Lower lobe of right lung (tissue), 2 donors: ENCODE data around the gene MCUR1. TPM values are rescaled to one million over a fixed set of nuclear protein-coding genes. Genes with fewer than 3 reads are reported as not detected.
"Not testable (repeated sequence)": the region's sequence is repeated elsewhere in the genome, so short reads cannot be mapped to it uniquely, and the experiment has no call there.

ENCODE experiments used
- ATAC-seq, 2 donors: fragments of 200-7000 bp; cut with Tn5 transposase; one replicate each; pipeline ENCODE4 v1.9.1; 2020 to 2022; ENCODE audit warnings: mild to moderate bottlenecking in 2 of 2, moderate library complexity in 2 of 2
- DNase-seq: peaks from one replicate; pipeline ENCODE4 v3.0.0-alpha.2; 2020
- H3K27ac ChIP-seq: fragments of 200-600 bp; one replicate; pipeline ENCODE4 v1.8.0; 2022
- H3K27me3 ChIP-seq: fragments of 200-600 bp; one replicate; pipeline ENCODE4 v1.8.0; 2022; ENCODE audit warnings: low read depth
- H3K36me3 ChIP-seq: fragments of 200-600 bp; one replicate; pipeline ENCODE4 v1.8.0; 2022; ENCODE audit warnings: mild to moderate bottlenecking
- H3K4me1 ChIP-seq: fragments of 200-600 bp; one replicate; pipeline ENCODE4 v1.8.0; 2022
- H3K4me3 ChIP-seq: fragments of 200-600 bp; one replicate; pipeline ENCODE4 v1.8.0; 2022; ENCODE audit warnings: mild to moderate bottlenecking
- H3K9me3 ChIP-seq: fragments of 200-600 bp; one replicate; pipeline ENCODE4 v1.8.0; 2022
- CTCF ChIP-seq: fragments of 200-600 bp; IDR thresholded peaks from one replicate; pipeline ENCODE4 v1.8.0; 2022; ENCODE audit warnings: antibody characterized with exemption, mild to moderate bottlenecking
- intact Hi-C: fragments of 100-400 bp; cut with DNase I; formaldehyde crosslinking; loops from one replicate; pipeline ENCODE4 v1.11.0; 2022
- total RNA-seq: library from RNA; stranded (reverse); fragmentation: NEBNext Ultra II Directional; extraction: Animal tissue kit (Norgen Biotek cat#: 25700); gene quantifications from one replicate; pipeline ENCODE4 v1.2.1, GENCODE V29; 2021
- donor health status: DM: no; HTN: yes; CAD: no; lungs with severe emphysema.

The MCUR1 gene
- total RNA-seq, 1 donor from 2014 or later: 26.1 TPM

GRCh38 chr6:13832778-13833177 is 18.4 kb upstream of the MCUR1 start:
- H3K27me3 ChIP-seq: no peaks in the 10 kb centered on the region
- H3K4me3 ChIP-seq: no peak overlapping the region
- TF ChIP-seq CTCF: no peak
- ATAC-seq (no peak), DNase-seq (no peak)
- intact Hi-C loops: no loop called here
- H3K4me1 ChIP-seq: no peaks in the 10 kb centered on the region
- H3K9me3 ChIP-seq: no peaks in the 10 kb centered on the region
- H3K27ac ChIP-seq: no peak overlapping the region
- H3K36me3 ChIP-seq: no peaks in the 10 kb centered on the region

GRCh38 chr6:13831615-13832014 is 17.3 kb upstream of the MCUR1 start:
- Histone ChIP-seq H3K36me3 (no peaks in the 10 kb centered on the region), H3K4me3 (no peak overlapping the region), H3K9me3 (no peaks in the 10 kb centered on the region), H3K4me1 (no peaks in the 10 kb centered on the region), H3K27ac (no peak overlapping the region), H3K27me3 (no peaks in the 10 kb centered on the region)
- intact Hi-C loops: no loop called here
- no peak for TF ChIP-seq CTCF
- DNase-seq (no peak), ATAC-seq (no peak)

GRCh38 chr6:13830803-13831202 is 16.4 kb upstream of the MCUR1 start:
- ATAC-seq: no peak
- Histone ChIP-seq H3K27ac (no peak overlapping the region), H3K9me3 (no peaks in the 10 kb centered on the region), H3K27me3 (no peaks in the 10 kb centered on the region), H3K4me1 (no peaks in the 10 kb centered on the region), H3K4me3 (no peak overlapping the region), H3K36me3 (no peaks in the 10 kb centered on the region)
- TF ChIP-seq CTCF: no peak
- no peak for DNase-seq
- intact Hi-C loops: no loop called here

- intact Hi-C loops, H3K27ac ChIP-seq, H3K4me1 ChIP-seq: not testable (repeated sequence)
Measured at GRCh38 chr6:13829419-13829818, 15.1 kb upstream of the MCUR1 start.

GRCh38 chr6:13828656-13829301 is 14.4 kb upstream of the MCUR1 start:
- H3K36me3 ChIP-seq, H3K4me3 ChIP-seq, H3K4me1 ChIP-seq, H3K27me3 ChIP-seq, intact Hi-C loops, ATAC-seq, H3K27ac ChIP-seq, DNase-seq, H3K9me3 ChIP-seq: not testable (repeated sequence)

More at GRCh38 chr6:13829419-13829818, 15.1 kb upstream of the MCUR1 start:
- H3K9me3 ChIP-seq, H3K27me3 ChIP-seq, H3K4me3 ChIP-seq, ATAC-seq, H3K36me3 ChIP-seq, DNase-seq: not testable (repeated sequence)

GRCh38 chr6:13827032-13827431 is 12.7 kb upstream of the MCUR1 start:
- no peak for ATAC-seq

More at GRCh38 chr6:13827032-13827431, 12.7 kb upstream of the MCUR1 start:
- Histone ChIP-seq H3K4me3 (no peak overlapping the region), H3K9me3 (no peaks in the 10 kb centered on the region), H3K4me1 (no peaks in the 10 kb centered on the region), H3K36me3 (no peaks in the 10 kb centered on the region), H3K27me3 (no peaks in the 10 kb centered on the region), H3K27ac (no peak overlapping the region)
- intact Hi-C loops: no loop called here
- TF ChIP-seq CTCF: no peak
- DNase-seq: no peak
